GM12892 (cell line): ENCODE data around the gene NACC2.

ENCODE experiments used
- POLR2A ChIP-seq: IDR thresholded peaks from 2 replicates; pipeline ENCODE4 v1.6.1; 2011; ENCODE audit warnings: low read depth, low read length, control low read depth
- POLR2AphosphoS5 ChIP-seq: IDR thresholded peaks from 2 replicates; pipeline ENCODE4 v1.6.1; 2011; ENCODE audit warnings: low read depth, low read length, control low read depth
- TAF1 ChIP-seq: IDR thresholded peaks from 2 replicates; pipeline ENCODE4 v1.6.1; 2011; ENCODE audit warnings: low read depth, mild to moderate bottlenecking, control low read depth, low read length, borderline replicate concordance

DNA sequence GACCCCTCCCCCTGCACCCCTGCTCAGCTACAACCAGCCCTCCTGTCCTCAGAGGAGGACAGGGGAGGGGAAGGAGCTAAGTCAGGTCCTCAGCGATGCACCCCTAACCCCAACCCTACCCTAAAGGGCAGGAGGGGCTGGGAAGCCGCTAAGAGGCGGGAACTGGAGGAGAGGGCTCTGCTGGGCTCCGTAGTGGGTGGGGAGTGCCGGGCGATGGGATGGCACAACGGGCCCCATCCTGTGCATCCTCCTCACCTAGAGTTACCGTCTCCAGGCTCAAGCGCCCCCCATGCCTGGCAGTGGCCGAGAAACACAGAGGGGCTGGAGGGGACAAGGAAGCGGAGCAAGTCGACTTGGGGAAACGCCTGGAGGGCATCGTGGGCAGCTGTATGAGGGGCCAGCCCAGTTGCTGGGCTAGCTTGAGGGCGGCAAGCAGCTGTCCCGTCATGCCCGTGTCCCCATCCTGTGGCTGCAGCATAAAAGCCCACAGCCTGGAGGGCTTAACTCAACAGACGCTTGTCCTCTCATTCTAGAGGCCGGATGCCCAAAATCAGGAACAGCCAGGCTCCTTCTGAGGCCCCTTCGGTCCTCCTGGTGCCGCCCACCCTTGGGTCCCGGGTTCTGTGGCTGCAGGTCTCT is 110.9 kb downstream of the NACC2 start:
- TF ChIP-seq POLR2A: no peak
- no peak for TF ChIP-seq POLR2AphosphoS5
- no peak for TF ChIP-seq TAF1
